Mesothelial cell of epicardium (in vitro differentiated cells): Measurements from ENCODE around the gene HOXB8. TPM values are rescaled to one million over a fixed set of nuclear protein-coding genes. Genes with fewer than 3 reads are reported as not detected.

ENCODE experiments used
- DNase-seq, 2 experiments: peaks; one replicate each; pipeline ENCODE4 v3.0.0; 2021; ENCODE audit warnings: low spot score in 2 of 2; ENCODE audit not compliant: unreplicated experiment in 2 of 2
- H3K27ac Mint-ChIP-seq: 2 replicates; pipeline ENCODE4 v1.8.0; 2021; ENCODE audit warnings: mixed read lengths
- H3K27me3 Mint-ChIP-seq: 2 replicates; pipeline ENCODE4 v1.8.0; 2021; ENCODE audit warnings: low read depth, mixed read lengths
- H3K36me3 Mint-ChIP-seq: 2 replicates; pipeline ENCODE4 v1.8.0; 2021; ENCODE audit warnings: mixed read lengths
- H3K4me1 Mint-ChIP-seq: 2 replicates; pipeline ENCODE4 v1.8.0; 2021; ENCODE audit warnings: mixed read lengths
- H3K4me3 Mint-ChIP-seq: 2 replicates; pipeline ENCODE4 v1.8.0; 2021; ENCODE audit warnings: mild to moderate bottlenecking, moderate library complexity, mixed read lengths
- H3K9me3 Mint-ChIP-seq: 2 replicates; pipeline ENCODE4 v1.8.0; 2021; ENCODE audit warnings: mixed read lengths
- microRNA-seq: library from miRNA; unstranded; fragments of <30 nt; microRNA quantifications from one replicate; pipeline ENCODE4 v1.2.0, GENCODE V29; 2021; ENCODE audit warnings: inconsistent platforms, mixed read lengths
- total RNA-seq: library from RNA; stranded (reverse); gene quantifications from 3 replicates; pipeline ENCODE4 v1.2.1, GENCODE V29; 2021
- TF ChIP-seq, protein P1 (sequence below): fragments of 200-600 bp; sonication (generic); IDR thresholded peaks from one replicate; pipeline ENCODE4 v1.5.0; 2021; ENCODE audit warnings: antibody characterized with exemption; ENCODE audit not compliant: unreplicated experiment

The HOXB8 gene
- total RNA-seq, 1 donor from 2014 or later = 78.8 TPM

DNA sequence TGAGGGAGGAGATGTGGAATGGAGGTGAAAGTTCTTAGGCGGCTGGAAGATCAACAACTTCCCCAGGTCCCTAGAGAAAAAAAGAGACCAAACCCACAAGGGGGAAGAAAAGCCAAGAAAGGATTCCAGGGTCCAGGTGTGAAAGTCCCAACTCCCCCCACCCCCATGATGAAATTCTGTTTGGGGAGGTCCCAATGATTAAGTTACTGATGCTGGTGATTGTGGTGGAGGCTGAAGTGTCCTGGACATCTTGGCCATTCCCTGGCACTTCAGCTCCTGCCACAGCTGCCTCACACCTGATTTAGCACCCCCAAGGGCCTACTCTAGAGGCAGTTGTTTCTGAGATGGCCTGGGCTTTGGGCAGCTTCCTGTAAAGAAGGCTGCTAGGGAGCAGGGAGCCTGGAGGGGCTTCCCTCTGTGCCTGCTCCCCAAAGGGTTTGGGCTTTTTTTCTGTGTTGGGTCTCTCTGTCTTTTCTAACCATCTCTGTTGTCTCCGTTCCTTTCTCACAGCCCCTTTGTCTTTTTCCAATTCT lies 50.0 kb downstream of the HOXB8 start:
- H3K36me3 Mint-ChIP-seq = peaks cover 4% of the 10 kb centered on the region
- TF ChIP-seq, protein P1, sequence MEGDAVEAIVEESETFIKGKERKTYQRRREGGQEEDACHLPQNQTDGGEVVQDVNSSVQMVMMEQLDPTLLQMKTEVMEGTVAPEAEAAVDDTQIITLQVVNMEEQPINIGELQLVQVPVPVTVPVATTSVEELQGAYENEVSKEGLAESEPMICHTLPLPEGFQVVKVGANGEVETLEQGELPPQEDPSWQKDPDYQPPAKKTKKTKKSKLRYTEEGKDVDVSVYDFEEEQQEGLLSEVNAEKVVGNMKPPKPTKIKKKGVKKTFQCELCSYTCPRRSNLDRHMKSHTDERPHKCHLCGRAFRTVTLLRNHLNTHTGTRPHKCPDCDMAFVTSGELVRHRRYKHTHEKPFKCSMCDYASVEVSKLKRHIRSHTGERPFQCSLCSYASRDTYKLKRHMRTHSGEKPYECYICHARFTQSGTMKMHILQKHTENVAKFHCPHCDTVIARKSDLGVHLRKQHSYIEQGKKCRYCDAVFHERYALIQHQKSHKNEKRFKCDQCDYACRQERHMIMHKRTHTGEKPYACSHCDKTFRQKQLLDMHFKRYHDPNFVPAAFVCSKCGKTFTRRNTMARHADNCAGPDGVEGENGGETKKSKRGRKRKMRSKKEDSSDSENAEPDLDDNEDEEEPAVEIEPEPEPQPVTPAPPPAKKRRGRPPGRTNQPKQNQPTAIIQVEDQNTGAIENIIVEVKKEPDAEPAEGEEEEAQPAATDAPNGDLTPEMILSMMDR = no peak
- no peaks in the 10 kb centered on the region for H3K9me3 Mint-ChIP-seq
- H3K27ac Mint-ChIP-seq = no peak overlapping the region
- DNase-seq = no peak
- no peaks in the 10 kb centered on the region for H3K27me3 Mint-ChIP-seq
- H3K4me1 Mint-ChIP-seq = peaks cover 49% of the 10 kb centered on the region
- no peak overlapping the region for H3K4me3 Mint-ChIP-seq

DNA sequence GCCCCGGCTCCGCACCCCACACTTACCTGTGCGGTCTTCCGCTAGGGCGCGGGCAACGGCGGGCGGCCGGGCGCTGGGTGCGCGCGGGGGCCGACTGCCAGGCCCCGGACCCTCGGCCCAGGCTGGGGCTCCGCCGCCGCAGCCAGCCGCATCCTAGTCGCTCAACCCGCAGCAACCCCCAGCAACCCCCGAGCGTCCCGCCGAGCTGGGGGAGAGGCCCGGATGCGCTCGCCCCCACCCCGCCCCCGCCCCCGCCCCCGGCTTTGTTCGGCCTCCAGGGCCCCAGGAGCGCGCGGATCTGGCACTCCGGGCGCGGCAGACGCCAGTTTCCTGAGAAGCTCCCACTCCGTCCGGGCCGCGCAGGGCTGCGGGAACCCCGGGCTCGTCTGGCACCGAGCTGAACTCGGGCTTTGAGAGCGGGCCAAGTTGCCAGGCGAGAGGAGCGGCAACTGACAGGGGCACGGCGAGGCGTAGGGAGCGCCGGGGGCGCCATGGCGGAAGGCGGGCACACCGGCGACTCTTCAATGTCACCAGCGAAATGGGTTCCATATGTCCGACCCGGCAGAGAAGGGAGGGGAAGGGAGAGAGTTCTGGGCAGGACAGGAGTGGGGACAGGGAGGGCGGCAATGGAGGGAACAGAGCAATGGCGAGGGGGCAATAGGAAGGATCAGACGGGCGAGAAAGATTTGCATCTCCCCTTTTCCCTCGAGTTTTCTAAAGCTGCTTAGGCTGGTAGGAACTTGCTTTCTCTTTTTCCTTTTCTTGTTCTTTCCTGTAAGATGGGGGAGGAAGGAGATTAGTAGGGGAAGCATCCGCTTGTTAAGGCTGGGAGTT lies 50.7 kb downstream of the HOXB8 start:
- Mint-ChIP-seq H3K4me1 (peaks cover 49% of the 10 kb centered on the region), H3K4me3 (no peak overlapping the region), H3K27me3 (no peaks in the 10 kb centered on the region), H3K27ac (no peak overlapping the region), H3K9me3 (no peaks in the 10 kb centered on the region), H3K36me3 (peaks cover 4% of the 10 kb centered on the region)
- TF ChIP-seq, protein P1 = no peak
- DNase-seq = no peak

DNA sequence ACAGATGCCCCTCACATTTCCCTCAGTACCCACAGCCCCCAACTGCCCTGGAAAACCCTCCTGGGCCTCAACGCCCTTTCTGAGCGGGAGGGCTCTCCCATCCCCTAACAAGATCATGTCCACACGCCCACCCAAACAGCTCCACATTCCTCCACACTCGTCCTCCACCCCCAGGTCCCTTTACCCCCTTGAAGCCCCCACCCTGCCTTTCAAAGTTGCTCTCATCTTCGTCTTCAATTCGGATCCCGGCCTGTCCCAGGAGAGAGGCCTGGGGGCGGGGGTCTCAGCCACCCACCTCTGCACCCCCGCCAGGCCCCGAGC lies 51.3 kb downstream of the HOXB8 start:
- TF ChIP-seq, protein P1 = no peak
- Mint-ChIP-seq H3K36me3 (peaks cover 4% of the 10 kb centered on the region), H3K27me3 (no peaks in the 10 kb centered on the region), H3K4me1 (peaks cover 49% of the 10 kb centered on the region), H3K4me3 (peak overlapping the region; percentile 66), H3K27ac (peak overlapping the region; percentile 98), H3K9me3 (no peaks in the 10 kb centered on the region)
- no peak for DNase-seq

DNA sequence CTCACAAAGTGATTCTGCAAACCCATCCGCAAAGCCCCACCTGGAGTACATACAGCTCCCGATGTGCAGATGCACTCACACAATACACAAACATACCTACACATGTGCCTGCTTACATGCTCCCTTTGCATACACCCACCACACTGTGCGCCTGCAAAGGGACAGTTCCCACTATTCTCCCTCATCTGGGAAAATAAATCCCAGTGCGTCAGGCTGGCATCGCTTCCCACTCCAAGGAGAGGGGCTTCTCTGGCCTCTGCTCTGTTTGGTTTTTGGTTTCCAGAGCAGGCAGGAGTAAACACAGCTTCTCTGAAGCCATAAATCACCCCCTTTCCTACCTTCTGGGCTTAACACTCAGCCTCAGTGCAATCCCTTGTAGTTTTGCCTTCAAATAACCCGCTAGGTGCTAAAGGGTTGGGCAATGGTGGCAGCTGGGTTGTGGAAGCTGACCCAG lies 51.7 kb downstream of the HOXB8 start:
- no peak for DNase-seq
- Mint-ChIP-seq H3K27me3 (no peaks in the 10 kb centered on the region), H3K9me3 (no peaks in the 10 kb centered on the region), H3K4me1 (peaks cover 53% of the 10 kb centered on the region), H3K36me3 (peaks cover 4% of the 10 kb centered on the region), H3K4me3 (peak overlapping the region; percentile 66), H3K27ac (peak overlapping the region; percentile 98)
- TF ChIP-seq, protein P1 = no peak

DNA sequence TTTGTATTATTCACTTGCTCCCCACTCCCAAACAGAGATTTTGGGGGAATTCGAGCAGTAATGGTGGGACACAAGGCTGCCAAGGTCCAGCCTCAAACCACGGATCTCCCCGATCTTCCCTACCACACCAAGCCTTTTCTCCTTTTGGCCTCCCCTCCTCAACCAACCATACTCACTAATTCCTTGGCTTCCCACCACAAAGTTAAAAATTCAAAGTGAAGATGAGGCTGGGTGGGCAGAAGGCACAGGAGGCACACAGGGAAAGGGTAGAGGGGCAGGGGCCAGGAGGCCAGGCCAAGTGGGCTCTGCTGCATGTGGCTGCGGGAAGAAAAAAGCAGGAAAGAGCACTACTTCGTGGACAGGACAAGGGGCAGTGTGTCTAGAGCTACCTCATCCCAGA lies 52.2 kb downstream of the HOXB8 start:
- peak overlapping the region; percentile 66 for H3K4me3 Mint-ChIP-seq

More for the DNA sequence above, 52.2 kb downstream of the HOXB8 start:
- Mint-ChIP-seq H3K36me3 (peaks cover 4% of the 10 kb centered on the region), H3K4me1 (peaks cover 58% of the 10 kb centered on the region), H3K27ac (peak overlapping the region; percentile 98), H3K9me3 (no peaks in the 10 kb centered on the region), H3K27me3 (no peaks in the 10 kb centered on the region)
- DNase-seq = no peak
- TF ChIP-seq, protein P1 = no peak

Small RNAs within 50 kb of the gene (microRNA-seq; reads per million reads assigned to microRNA genes)
- gene MIR196A1 = 13.5 reads per million, percentile 37 among the genes with 10 or more reads in this experiment

Other genes starting within 250 kb of the HOXB8 start
- 3.4 to 4.3 TPM (median 3.4 TPM) in 3 replicates for gene SKAP1, start 185.1 kb downstream of the HOXB8 start, total RNA-seq
- gene HOXB1, start 84.3 kb downstream of the HOXB8 start, total RNA-seq = 0.24 to 0.43 TPM (median 0.25 TPM) in 3 replicates
- 46.6 to 47.2 TPM (median 46.7 TPM) in 3 replicates for gene HOXB2, start 70.2 kb downstream of the HOXB8 start, total RNA-seq
- 34.2 to 39.2 TPM (median 34.4 TPM) in 3 replicates for gene HOXB4, start 36.9 kb downstream of the HOXB8 start, total RNA-seq
- 282 to 303 TPM (median 282 TPM) in 3 replicates for gene HOXB3, start 25.1 kb downstream of the HOXB8 start, total RNA-seq
- gene HOXB5, start 21.5 kb downstream of the HOXB8 start, total RNA-seq = 28.6 to 32.4 TPM (median 31.1 TPM) in 3 replicates
- 56.4 to 63.1 TPM (median 59.7 TPM) in 3 replicates for gene HOXB6, start 10.3 kb downstream of the HOXB8 start, total RNA-seq
- 18.6 to 20.3 TPM (median 19.5 TPM) in 3 replicates for gene HOXB7, start 4.3 kb downstream of the HOXB8 start, total RNA-seq
- 33.8 to 35.4 TPM (median 34.4 TPM) in 3 replicates for gene HOXB9, start 11.1 kb upstream of the HOXB8 start, total RNA-seq
- 14.0 to 16.8 TPM (median 15.2 TPM) in 3 replicates for gene PRAC1, start 107.2 kb upstream of the HOXB8 start, total RNA-seq
- 7.3 to 8.5 TPM (median 7.9 TPM) in 3 replicates for gene PRAC2, start 107.9 kb upstream of the HOXB8 start, total RNA-seq
- 26.4 to 26.9 TPM (median 26.8 TPM) in 3 replicates for gene HOXB13, start 113.5 kb upstream of the HOXB8 start, total RNA-seq
- not detected in 3 replicates for gene TTLL6, start 201.9 kb upstream of the HOXB8 start, total RNA-seq
- gene CALCOCO2, start 215.7 kb upstream of the HOXB8 start, total RNA-seq = 55.2 to 56.6 TPM (median 56.6 TPM) in 3 replicates